ENCODE results near the gene BCKDHB. TPM values are rescaled to one million over a fixed set of nuclear protein-coding genes. Genes with fewer than 3 reads are reported as not detected.
A peak's percentile ranks its signal among the peaks of the same experiment; 100 is the strongest.

The BCKDHB gene
- total RNA-seq, 6 experiments from 2014 or later: 16.7 to 20.2 (median 18.7) TPM

DNA sequence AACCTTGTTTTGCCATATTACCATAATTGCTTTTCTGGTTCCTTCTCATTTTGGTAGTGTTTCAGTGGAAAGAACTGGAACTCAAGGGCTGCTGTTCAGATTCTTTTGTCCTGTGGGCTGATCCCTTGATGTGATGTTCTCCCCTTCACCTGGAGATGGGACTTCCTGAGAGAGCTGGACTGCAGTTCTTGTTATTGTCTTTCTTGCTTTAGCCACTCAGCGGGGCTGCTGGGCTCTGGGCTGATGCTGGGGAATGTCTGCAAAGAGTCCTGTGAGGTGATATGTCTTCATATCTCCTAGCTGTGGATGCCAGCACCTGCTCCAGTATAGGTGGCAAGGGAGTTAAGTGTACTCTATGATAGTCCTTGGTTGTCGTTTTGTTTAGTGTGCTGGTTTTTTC is 79.0 kb downstream of the BCKDHB start:
- DNase-seq: no peak
- Mint-ChIP-seq H3K4me1 (ENCODE audit: low read depth) (peaks cover 37% of the 10 kb centered on the region), H3K9me3 (no peaks in the 10 kb centered on the region; the same call in 1 of the 2 replicates), H3K36me3 (ENCODE audit: low read depth) (peaks cover 31% of the 10 kb centered on the region), H3K27me3 (ENCODE audit: insufficient read depth) (no peaks in the 10 kb centered on the region), H3K27ac (no peak overlapping the region), H3K4me3 (no peak overlapping the region)
- TF ChIP-seq, protein P1, sequence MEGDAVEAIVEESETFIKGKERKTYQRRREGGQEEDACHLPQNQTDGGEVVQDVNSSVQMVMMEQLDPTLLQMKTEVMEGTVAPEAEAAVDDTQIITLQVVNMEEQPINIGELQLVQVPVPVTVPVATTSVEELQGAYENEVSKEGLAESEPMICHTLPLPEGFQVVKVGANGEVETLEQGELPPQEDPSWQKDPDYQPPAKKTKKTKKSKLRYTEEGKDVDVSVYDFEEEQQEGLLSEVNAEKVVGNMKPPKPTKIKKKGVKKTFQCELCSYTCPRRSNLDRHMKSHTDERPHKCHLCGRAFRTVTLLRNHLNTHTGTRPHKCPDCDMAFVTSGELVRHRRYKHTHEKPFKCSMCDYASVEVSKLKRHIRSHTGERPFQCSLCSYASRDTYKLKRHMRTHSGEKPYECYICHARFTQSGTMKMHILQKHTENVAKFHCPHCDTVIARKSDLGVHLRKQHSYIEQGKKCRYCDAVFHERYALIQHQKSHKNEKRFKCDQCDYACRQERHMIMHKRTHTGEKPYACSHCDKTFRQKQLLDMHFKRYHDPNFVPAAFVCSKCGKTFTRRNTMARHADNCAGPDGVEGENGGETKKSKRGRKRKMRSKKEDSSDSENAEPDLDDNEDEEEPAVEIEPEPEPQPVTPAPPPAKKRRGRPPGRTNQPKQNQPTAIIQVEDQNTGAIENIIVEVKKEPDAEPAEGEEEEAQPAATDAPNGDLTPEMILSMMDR (IDR thresholded peaks at IDR 0.05): no peak

DNA sequence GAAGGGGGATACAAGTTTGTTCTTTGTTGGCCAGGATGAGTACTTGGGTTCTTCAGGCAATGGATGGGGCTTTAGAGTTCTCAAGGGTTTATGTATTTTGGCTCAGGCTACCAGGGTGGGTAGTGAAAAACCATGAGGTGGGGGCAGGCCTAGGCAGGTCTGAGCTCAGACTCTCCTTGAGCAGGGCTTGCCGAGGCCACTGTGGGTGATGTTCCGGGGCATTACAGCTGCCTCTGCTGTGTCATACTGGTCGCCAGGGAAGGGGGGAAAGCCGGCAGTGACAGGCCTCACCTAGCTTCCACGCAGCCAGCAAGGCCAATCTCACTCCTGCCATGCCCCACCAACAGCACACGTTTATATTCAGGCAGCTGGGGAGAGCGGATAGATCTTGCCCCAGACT is 79.6 kb downstream of the BCKDHB start:
- no peak for DNase-seq
- Mint-ChIP-seq H3K36me3 (ENCODE audit: low read depth) (peaks cover 31% of the 10 kb centered on the region), H3K9me3 (no peaks in the 10 kb centered on the region; the same call in 1 of the 2 replicates), H3K4me3 (no peak overlapping the region), H3K27ac (no peak overlapping the region), H3K4me1 (ENCODE audit: low read depth) (peaks cover 36% of the 10 kb centered on the region), H3K27me3 (ENCODE audit: insufficient read depth) (no peaks in the 10 kb centered on the region)
- TF ChIP-seq, protein P1 (IDR thresholded peaks at IDR 0.05): no peak

DNA sequence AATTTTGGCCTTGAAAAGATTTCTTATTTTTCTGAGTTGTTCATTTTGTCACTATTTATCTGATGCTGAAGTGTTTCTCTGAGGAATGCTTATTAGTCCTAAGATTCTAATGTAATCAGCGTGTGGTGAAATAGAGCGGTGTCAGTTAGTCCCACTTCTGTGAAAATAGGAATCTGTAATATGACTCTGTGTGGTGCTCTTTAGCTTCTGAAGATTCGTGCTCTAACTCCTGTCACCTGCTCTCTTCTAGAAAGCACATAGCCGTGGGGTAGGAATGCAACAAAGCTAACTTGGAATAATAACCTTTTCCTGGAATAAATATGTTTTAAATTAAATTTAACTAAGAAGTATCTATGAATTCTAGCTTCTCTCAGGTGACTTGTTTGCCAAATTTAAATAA is 90.4 kb downstream of the BCKDHB start:
- Mint-ChIP-seq H3K27me3 (ENCODE audit: insufficient read depth) (no peaks in the 10 kb centered on the region), H3K4me1 (ENCODE audit: low read depth) (peaks cover 7% of the 10 kb centered on the region; the same call in 1 of the 2 replicates), H3K9me3 (no peaks in the 10 kb centered on the region), H3K4me3 (no peak overlapping the region), H3K36me3 (ENCODE audit: low read depth) (0 out of 2 replicates have a peak, but pooled peaks cover 4% of the 10 kb centered on the region), H3K27ac (no peak overlapping the region)
- TF ChIP-seq, protein P1 (IDR thresholded peaks at IDR 0.05): no peak
- DNase-seq: no peak

DNA sequence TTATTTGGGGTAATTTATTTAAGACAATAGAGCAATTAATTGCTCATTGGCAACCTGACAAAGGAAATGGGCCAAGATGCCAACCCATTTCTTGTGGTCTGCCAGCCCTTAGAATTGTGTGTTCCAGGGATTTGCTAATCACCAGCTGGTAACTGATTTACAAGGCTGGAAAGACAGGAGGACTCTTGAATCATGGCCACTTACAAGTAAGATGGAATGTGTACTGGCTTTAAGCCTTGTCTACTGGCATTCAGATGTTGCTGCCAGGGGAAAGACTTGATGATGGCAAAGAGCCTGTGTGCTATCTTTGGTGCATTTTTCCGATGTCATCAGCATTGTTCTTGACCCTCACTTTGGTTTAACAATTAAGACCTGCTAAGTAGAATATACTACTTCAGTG is 91.0 kb downstream of the BCKDHB start:
- Mint-ChIP-seq H3K4me3 (no peak overlapping the region), H3K9me3 (no peaks in the 10 kb centered on the region), H3K27me3 (ENCODE audit: insufficient read depth) (no peaks in the 10 kb centered on the region), H3K27ac (no peak overlapping the region), H3K4me1 (ENCODE audit: low read depth) (peaks cover 7% of the 10 kb centered on the region; the same call in 1 of the 2 replicates), H3K36me3 (ENCODE audit: low read depth) (0 out of 2 replicates have a peak, but pooled peaks cover 4% of the 10 kb centered on the region)
- TF ChIP-seq, protein P1 (IDR thresholded peaks at IDR 0.05): no peak
- peak; percentile 41 for DNase-seq

DNA sequence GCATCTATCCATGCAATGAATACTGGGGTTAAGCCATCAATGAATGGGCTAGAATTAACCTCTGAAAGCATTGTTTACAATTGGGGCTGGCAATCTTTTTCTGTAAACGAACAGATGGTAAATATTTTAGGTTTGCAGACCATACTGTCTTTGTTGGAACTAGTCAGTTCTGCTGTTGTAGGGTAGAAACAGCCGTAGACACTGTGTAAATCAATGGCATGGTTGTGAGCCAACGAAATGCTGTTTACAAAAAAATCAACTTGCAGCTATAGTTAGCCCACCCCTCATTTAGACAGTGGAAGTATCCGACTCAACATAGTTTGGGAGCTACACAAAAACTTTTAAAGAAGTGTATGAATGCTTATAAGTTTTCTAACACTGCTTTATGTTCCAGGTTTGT is 91.5 kb downstream of the BCKDHB start:
- DNase-seq: no peak
- TF ChIP-seq, protein P1 (IDR thresholded peaks at IDR 0.05): no peak
- H3K27me3 Mint-ChIP-seq (ENCODE audit: insufficient read depth): no peaks in the 10 kb centered on the region
- 0 out of 2 replicates have a peak, but pooled peaks cover 4% of the 10 kb centered on the region for H3K36me3 Mint-ChIP-seq (ENCODE audit: low read depth)
- H3K9me3 Mint-ChIP-seq: no peaks in the 10 kb centered on the region
- no peak overlapping the region for H3K4me3 Mint-ChIP-seq
- no peak overlapping the region for H3K27ac Mint-ChIP-seq
- H3K4me1 Mint-ChIP-seq (ENCODE audit: low read depth): peaks cover 7% of the 10 kb centered on the region; the same call in 1 of the 2 replicates

Data from HFFc6 (cell line).